ENCODE measurements around the gene ZER1. TPM values are rescaled to one million over a fixed set of nuclear protein-coding genes. Genes with fewer than 3 reads are reported as not detected.

ZER1 gene
- total RNA-seq, result 11.5 and 15.3 TPM in 2 replicates

DNA sequence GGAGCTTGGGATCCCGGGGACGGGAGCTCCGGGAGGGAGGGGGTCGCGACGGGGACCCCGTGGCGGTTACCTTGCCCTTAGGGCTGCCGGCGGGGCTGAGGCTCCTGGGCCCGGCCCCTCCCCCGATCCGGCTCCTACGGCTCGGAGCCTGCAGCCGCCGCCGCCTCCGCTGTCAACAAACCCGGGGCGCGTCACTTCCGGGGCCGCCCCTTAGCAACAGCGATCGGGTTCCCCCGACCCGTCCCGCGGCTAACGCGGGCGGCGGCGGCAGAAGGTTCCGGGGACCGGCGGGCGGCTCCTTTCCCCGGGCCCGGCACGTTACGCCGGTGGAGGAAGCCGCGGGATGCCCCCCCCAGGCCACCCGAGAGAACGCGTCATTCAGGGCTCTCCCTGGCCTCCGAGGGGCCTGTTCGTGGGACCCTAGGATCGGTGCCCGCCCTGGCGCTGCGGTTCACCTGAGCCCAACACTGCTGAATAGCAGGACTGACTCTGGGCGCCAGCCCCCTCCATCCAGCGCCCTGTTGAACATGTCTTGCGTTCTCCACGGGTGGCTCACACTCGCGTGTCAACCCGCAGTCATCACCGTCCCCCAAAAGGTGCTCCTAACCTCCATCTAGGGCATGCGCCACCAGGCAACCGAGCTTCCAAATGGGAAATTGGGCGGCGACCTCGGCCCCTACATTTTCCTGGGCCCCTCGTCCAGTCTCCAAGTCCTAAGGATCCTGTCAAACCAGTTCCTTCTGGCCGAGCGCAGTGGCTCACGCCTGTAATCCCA is at the start of gene ZER1:
Gene ZER1, minus strand, starts transcription at position 183 of the 775 bp plus-strand sequence. CDS start 16,362 bp downstream, outside the sequence.
- TF ChIP-seq, protein P1, sequence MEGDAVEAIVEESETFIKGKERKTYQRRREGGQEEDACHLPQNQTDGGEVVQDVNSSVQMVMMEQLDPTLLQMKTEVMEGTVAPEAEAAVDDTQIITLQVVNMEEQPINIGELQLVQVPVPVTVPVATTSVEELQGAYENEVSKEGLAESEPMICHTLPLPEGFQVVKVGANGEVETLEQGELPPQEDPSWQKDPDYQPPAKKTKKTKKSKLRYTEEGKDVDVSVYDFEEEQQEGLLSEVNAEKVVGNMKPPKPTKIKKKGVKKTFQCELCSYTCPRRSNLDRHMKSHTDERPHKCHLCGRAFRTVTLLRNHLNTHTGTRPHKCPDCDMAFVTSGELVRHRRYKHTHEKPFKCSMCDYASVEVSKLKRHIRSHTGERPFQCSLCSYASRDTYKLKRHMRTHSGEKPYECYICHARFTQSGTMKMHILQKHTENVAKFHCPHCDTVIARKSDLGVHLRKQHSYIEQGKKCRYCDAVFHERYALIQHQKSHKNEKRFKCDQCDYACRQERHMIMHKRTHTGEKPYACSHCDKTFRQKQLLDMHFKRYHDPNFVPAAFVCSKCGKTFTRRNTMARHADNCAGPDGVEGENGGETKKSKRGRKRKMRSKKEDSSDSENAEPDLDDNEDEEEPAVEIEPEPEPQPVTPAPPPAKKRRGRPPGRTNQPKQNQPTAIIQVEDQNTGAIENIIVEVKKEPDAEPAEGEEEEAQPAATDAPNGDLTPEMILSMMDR (conservative IDR thresholded peaks at IDR 0.05; ENCODE audit: low read depth, low read length), result no peak
- peak within 1 kb of the TSS; percentile 88 for H3K4me3 ChIP-seq (ENCODE audit: low read depth, low read length)
- DNase-seq (ENCODE audit: low read depth), result no peak

DNA sequence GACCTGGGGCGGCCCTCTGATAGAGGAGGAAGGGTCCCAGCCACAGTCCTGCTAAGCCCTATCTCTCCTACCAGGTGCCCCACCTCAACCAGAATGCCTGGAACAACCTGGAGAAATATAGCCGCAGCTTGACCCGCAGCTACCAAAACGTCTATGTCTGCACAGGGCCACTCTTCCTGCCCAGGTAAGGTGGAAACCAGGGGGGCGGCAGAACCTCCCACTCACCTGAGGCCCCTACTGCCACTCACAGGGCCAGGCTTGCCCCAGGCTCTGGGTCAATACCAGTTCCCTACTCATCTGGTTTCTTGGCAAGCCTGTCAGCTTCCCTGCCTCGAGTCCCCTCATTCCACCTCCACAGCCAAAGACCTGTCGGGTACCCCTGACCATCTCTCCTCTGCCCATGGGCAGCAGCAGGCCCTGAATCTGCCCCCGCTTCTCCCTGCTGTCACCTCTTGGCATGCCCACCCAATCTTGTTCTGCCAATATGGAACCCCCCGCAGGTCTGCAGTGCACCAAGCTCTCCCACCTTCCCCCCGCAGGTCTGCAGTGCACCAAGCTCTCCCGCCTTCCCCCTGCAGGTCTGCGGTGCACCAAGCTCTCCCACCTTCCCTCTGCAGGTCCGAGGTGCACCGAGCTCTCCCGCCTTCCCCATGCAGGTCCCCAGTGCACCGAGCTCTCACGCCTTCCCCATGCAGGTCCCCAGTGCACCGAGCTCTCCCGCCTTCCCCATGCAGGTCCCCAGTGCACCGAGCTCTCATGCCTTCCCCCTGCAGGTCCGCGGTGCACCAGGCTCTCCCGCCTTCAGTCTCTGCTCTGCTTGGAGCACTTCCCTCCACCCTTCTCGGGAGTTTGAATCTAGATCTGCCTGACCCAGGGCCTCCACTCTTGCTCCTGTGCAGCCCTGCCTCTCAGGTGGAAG is 49.2 kb upstream of the ZER1 start:
- no peak overlapping the region for H3K4me3 ChIP-seq (ENCODE audit: low read depth, low read length)
- no peak for DNase-seq (ENCODE audit: low read depth)
- TF ChIP-seq, protein P1 (conservative IDR thresholded peaks at IDR 0.05; ENCODE audit: low read depth, low read length), result no peak

DNA sequence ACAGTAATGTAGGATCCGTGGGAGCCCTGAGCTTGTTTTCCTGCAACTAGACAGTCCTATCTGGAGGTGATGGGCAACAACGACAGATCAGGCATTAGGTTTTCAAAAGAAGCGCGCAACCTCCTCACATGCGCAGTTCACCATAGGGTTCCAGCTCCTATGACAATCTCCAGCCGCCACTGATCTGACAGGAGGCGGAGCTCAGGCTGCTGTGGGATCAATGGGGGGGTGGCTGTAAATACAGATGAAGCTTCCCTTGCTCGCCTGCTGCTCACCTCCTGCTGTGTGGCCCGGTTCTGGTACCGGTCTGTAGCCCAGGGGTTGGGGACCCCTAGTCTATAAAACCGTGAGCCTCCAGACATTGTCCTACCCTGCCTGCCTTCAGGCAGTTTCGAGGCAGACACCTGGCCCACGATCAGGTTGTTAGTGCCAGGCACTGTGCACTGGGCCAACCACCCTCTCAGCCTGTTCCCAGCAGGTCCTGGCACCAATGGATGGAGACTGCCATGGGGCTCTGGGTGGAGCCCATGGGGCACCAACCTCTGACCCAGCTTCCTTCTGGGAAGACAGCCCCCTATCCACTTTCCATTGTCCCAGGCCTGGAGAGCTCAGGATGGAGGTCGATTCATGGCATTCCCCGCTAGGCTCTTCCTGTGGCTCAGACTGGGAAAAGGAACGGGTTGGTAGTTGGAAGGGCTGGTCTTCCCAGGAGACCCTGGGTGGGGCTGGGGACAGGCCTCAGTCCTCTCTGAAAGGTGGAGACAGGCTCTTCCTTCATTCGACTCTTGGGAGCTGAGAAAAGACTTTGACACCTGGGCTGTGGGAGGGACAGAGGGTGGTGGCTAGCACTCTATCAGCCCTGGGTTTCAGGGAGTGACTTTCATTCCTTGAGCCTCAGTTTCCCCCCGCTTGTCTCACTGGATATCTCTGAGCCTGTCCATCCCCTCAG is 48.3 kb upstream of the ZER1 start:
- H3K4me3 ChIP-seq (ENCODE audit: low read depth, low read length), result peak overlapping the region; percentile 72
- DNase-seq (ENCODE audit: low read depth), result no peak
- TF ChIP-seq, protein P1 (conservative IDR thresholded peaks at IDR 0.05; ENCODE audit: low read depth, low read length), result no peak

DNA sequence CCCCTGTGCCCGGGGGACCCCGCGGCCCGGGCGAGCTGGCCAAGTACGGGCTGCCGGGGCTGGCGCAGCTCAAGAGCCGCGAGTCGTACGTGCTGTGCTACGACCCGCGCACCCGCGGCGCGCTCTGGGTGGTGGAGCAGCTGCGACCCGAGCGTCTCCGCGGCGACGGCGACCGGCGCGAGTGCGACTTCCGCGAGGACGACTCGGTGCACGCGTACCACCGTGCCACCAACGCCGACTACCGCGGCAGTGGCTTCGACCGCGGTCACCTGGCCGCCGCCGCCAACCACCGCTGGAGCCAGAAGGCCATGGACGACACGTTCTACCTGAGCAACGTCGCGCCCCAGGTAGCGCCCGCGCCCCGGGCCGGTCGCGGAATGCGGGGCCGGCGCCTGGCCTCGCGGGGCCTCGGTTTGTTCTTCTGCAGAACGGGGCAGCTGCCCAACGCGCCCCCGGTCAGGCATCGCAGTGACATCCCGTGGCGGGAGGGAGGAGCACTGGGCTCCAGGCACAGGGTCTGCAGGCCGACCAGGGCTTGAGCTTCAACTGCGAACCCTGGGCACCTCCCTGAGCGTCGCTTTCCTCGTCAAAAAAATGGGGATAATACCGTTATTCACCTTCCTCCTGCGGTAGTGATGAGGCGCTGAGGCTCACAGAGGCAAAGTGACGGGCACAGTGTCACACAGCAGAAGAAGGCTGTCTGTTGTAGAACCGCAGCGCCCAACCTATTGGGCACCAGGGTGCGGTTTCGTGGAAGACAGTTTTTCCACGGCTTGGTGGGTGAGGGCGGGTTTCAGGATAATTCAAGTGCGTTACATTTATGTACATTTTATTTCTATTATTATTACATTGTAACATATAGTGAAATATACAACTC is 47.4 kb upstream of the ZER1 start:
- no peak for DNase-seq (ENCODE audit: low read depth)
- TF ChIP-seq, protein P1 (conservative IDR thresholded peaks at IDR 0.05; ENCODE audit: low read depth, low read length), result peak; percentile 10
- H3K4me3 ChIP-seq (ENCODE audit: low read depth, low read length), result peak overlapping the region; percentile 72

DNA sequence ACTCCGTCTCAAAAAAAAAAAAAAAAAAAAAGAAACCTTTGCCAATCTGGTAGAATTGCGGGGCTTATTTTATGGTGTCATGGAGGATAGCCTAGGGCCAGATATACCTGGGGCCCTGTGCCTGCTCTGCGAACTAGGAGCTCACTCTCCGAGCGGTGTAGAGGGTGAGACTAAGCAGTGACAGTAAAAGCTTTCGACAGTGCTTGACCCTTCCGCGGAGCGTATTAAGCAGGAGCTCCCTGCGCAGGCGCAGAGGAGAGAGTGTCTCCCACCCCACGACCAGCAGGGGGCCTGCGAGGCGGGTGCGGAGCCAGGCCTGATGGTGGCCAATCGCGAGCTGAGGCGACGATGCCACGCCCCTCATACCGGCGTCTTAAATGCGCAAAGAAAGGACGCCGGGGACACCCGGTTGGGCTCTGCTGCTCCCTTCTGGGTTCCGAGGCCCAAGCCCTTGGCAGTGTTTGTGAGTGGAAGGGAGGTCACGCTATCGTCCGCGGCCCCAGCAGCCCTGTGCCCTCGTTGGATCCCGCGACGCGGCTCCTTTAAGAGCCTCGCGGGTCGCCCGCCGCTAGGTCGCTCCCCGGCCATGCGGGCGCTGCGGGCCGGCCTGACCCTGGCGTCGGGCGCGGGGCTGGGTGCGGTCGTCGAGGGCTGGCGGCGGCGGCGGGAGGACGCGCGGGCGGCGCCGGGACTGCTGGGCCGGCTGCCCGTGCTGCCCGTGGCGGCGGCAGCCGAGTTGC is 46.5 kb upstream of the ZER1 start, which contains the start of gene ENDOG:
Gene ENDOG, plus strand, starts transcription at position 402 of the 740 bp plus-strand sequence. Its CDS starts 185 bp downstream, at position 587.
- H3K4me3 ChIP-seq (ENCODE audit: low read depth, low read length), result peak within 1 kb of the TSS; percentile 72
- TF ChIP-seq, protein P1 (conservative IDR thresholded peaks at IDR 0.05; ENCODE audit: low read depth, low read length), result peak; percentile 91
- DNase-seq (ENCODE audit: low read depth), result peak; percentile 56

All from epithelial cell of proximal tubule (primary cell).